Measurements from ENCODE around the gene DCAF4. TPM values are rescaled to one million over a fixed set of nuclear protein-coding genes. Genes with fewer than 3 reads are reported as not detected.
A peak's percentile ranks its signal among the peaks of the same experiment; 100 is the strongest.

DCAF4 gene
- 10 to 100 TPM in 3 of 4 donors, 1 to 10 TPM in 1; 7.0 to 29.0 (median 14.0) TPM for total RNA-seq

- intact Hi-C loops (cut with DNase I): no loop called here
- TF ChIP-seq CTCF (IDR thresholded peaks at IDR 0.05) (peak in 1 of 6 experiments; percentile 5), POLR2A (IDR thresholded peaks at IDR 0.05) (peak in 1 of 4 donors; percentile 1)
- Histone ChIP-seq H3K9me3 (no peaks in the 10 kb centered on the region), H3K27me3 (no peaks in the 10 kb centered on the region), H3K27ac (peak within 1 kb of the TSS; percentile 77 to 88 (median 83)), H3K4me1 (peaks cover 4 to 22% (median 11%) of the 10 kb centered on the region in 3 donors), H3K36me3 (peaks cover 0 to 11% (median 0%) of the 10 kb centered on the region in 3 donors), H3K4me3 (peak within 1 kb of the TSS; percentile 63 to 83 (median 68))
- peak; percentile 79 for DNase-seq
- WGBS, 2 donors: 0% methylated on average over 6 to 10 of the region's 59 CpGs
Observed at GRCh38 chr14:72926292-72927028, at the start of gene DCAF4. TSS of gene DCAF4 (plus strand) at chr14:72926464. CDS start at chr14:72937979, 11,515 bp downstream.

- no peaks in the 10 kb centered on the region for H3K36me3 ChIP-seq
Observed at GRCh38 chr14:72876710-72877063, 49.6 kb upstream of the DCAF4 start.

GRCh38 chr14:72878746-72879145 lies 47.5 kb upstream of the DCAF4 start:
- Histone ChIP-seq H3K27me3 (peaks cover 0 to 6% (median 0%) of the 10 kb centered on the region in 4 donors), H3K27ac (no peak overlapping the region), H3K36me3 (no peaks in the 10 kb centered on the region), H3K4me1 (no peaks in the 10 kb centered on the region), H3K9me3 (no peaks in the 10 kb centered on the region), H3K4me3 (no peak overlapping the region)
- intact Hi-C loops (cut with DNase I): no loop called here
- no peak for TF ChIP-seq CTCF (IDR thresholded peaks at IDR 0.05)
- no peak for TF ChIP-seq POLR2A (IDR thresholded peaks at IDR 0.05)
- no peak for DNase-seq
- 88 to 94% methylated on average over 3 to 5 of the region's 5 CpGs for WGBS, 2 donors

More at GRCh38 chr14:72876710-72877063, 49.6 kb upstream of the DCAF4 start:
- Histone ChIP-seq H3K27me3 (peaks cover 0 to 6% (median 0%) of the 10 kb centered on the region in 4 donors), H3K4me3 (no peak overlapping the region), H3K4me1 (no peaks in the 10 kb centered on the region), H3K9me3 (peaks cover 0 to 7% (median 0%) of the 10 kb centered on the region in 3 donors), H3K27ac (no peak overlapping the region)
- DNase-seq: no peak
- intact Hi-C loops (cut with DNase I): no loop called here
- WGBS, 2 donors: 43 to 62% methylated on average over 4 of the region's 4 CpGs
- TF ChIP-seq POLR2A (IDR thresholded peaks at IDR 0.05) (no peak), CTCF (IDR thresholded peaks at IDR 0.05) (no peak)

- no peaks in the 10 kb centered on the region for H3K36me3 ChIP-seq
- H3K4me1 ChIP-seq: no peaks in the 10 kb centered on the region
- TF ChIP-seq CTCF (IDR thresholded peaks at IDR 0.05): no peak
- no peak for TF ChIP-seq POLR2A (IDR thresholded peaks at IDR 0.05)
- no peaks in the 10 kb centered on the region for H3K9me3 ChIP-seq
- 79 to 91% methylated on average over 6 of the region's 6 CpGs for WGBS, 2 donors
- DNase-seq: no peak
- intact Hi-C loops (cut with DNase I): no loop called here
- no peak overlapping the region for H3K27ac ChIP-seq
- no peak overlapping the region for H3K4me3 ChIP-seq
- H3K27me3 ChIP-seq: peaks cover 0 to 6% (median 0%) of the 10 kb centered on the region in 4 donors
Observed at GRCh38 chr14:72879431-72879830, 46.8 kb upstream of the DCAF4 start.

- Histone ChIP-seq H3K27me3 (peaks cover 0 to 6% (median 0%) of the 10 kb centered on the region in 4 donors), H3K36me3 (no peaks in the 10 kb centered on the region), H3K27ac (no peak overlapping the region), H3K9me3 (no peaks in the 10 kb centered on the region), H3K4me3 (no peak overlapping the region), H3K4me1 (no peaks in the 10 kb centered on the region)
- no peak for DNase-seq
- intact Hi-C loops (cut with DNase I): no loop called here
- TF ChIP-seq CTCF (IDR thresholded peaks at IDR 0.05) (no peak), POLR2A (IDR thresholded peaks at IDR 0.05) (no peak)
- 69% methylated on average over 2 of the region's 2 CpGs; no CpG with 5 or more reads in 1 of the 2 donors for WGBS, 2 donors
Observed at GRCh38 chr14:72880164-72880563, 46.1 kb upstream of the DCAF4 start.

Data from esophagus squamous epithelium (tissue), 5 donors.